Tibial artery (tissue), 4 donors: ENCODE results near the gene PGLYRP2.

Experiments
- DNase-seq, 2 donors: peaks; one replicate each; pipeline ENCODE4 v3.0.0-alpha.2; 2019
- H3K27ac ChIP-seq, 2 donors: fragments of 200-600 bp; sonication (generic) in 1 of 2; 1 replicate in 1 of 2; 2 replicates in 1 of 2; pipeline ENCODE4 v1.5.1; 2018 to 2019; ENCODE audit warnings: mild to moderate bottlenecking in 1 of 2
- H3K27me3 ChIP-seq, 2 donors: fragments of 200-600 bp; sonication (generic) in 1 of 2; one replicate each; pipeline versions ENCODE4 v1.5.1 to v1.6.0; 2016 to 2019
- H3K36me3 ChIP-seq, 3 donors: fragments of 200-600 bp; sonication (generic) in 2 of 3; one replicate each; pipeline ENCODE4 v1.5.1; 2016 to 2019; ENCODE audit warnings: mild to moderate bottlenecking in 2 of 3
- H3K4me1 ChIP-seq, 4 donors: fragments of 200-600 bp; sonication (generic) in 2 of 4; 1 replicate in 3 of 4; 2 replicates in 1 of 4; pipeline ENCODE4 v1.5.1; 2016 to 2019
- H3K4me3 ChIP-seq, 2 donors: fragments of 200-600 bp; sonication (generic) in 1 of 2; 1 replicate in 1 of 2; 2 replicates in 1 of 2; pipeline ENCODE4 v1.5.1; 2018 to 2019; ENCODE audit warnings: mild to moderate bottlenecking in 2 of 2
- H3K9me3 ChIP-seq, 3 donors: fragments of 200-600 bp; sonication (generic) in 1 of 3; one replicate each; pipeline ENCODE4 v1.5.1; 2016 to 2019
- CTCF ChIP-seq, 2 experiments: fragments of 200-600 bp in 1 of 2; fragments of 450-650 bp in 1 of 2; IDR thresholded peaks; one replicate each; pipeline ENCODE4 v1.5.1; 2017 to 2019; ENCODE audit warnings: antibody characterized with exemption in 2 of 2, mild to moderate bottlenecking in 1 of 2, moderate library complexity in 1 of 2
- intact Hi-C: fragments of 100-400 bp; cut with DNase I; formaldehyde crosslinking; loops from one replicate; pipeline ENCODE4 v1.15.0; 2023; ENCODE audit warnings: low total_unique reads

The PGLYRP2 gene

GRCh38 chr19:15479391-15480345 is at the start of gene PGLYRP2:
Gene PGLYRP2, minus strand, starts transcription at chr19:15479501. Its CDS starts 130 bp downstream, at chr19:15479371.
- no peak for DNase-seq
- no peaks in the 10 kb centered on the region for H3K27me3 ChIP-seq
- no peak within 1 kb of the TSS for H3K4me3 ChIP-seq
- TF ChIP-seq CTCF (IDR thresholded peaks at IDR 0.05), result peak in 1 of 2 experiments; percentile 17
- no peaks in the 10 kb centered on the region for H3K9me3 ChIP-seq
- H3K4me1 ChIP-seq, result peaks cover 0 to 10% (median 2%) of the 10 kb centered on the region in 4 donors
- intact Hi-C loops, result no loop called here
- H3K36me3 ChIP-seq, result no peaks in the 10 kb centered on the region
- no peak within 1 kb of the TSS for H3K27ac ChIP-seq

- intact Hi-C loops, result loop anchor here (1.0 kb wide), 1 partner anchor 33 kb away; no protein-coding TSS in a partner anchor
- Histone ChIP-seq H3K27me3 (peaks cover 0 to 36% of the 10 kb centered on the region in 2 donors), H3K36me3 (no peaks in the 10 kb centered on the region)
These were observed 48.4 kb upstream of the PGLYRP2 start for GRCh38 chr19:15527705-15528104.

GRCh38 chr19:15526408-15526807 is 47.1 kb upstream of the PGLYRP2 start:
- intact Hi-C loops, result no loop called here
- no peak overlapping the region for H3K4me3 ChIP-seq
- TF ChIP-seq CTCF (IDR thresholded peaks at IDR 0.05), result no peak

More at GRCh38 chr19:15527705-15528104, 48.4 kb upstream of the PGLYRP2 start:
- Histone ChIP-seq H3K4me3 (no peak overlapping the region), H3K4me1 (no peaks in the 10 kb centered on the region), H3K27ac (no peak overlapping the region), H3K9me3 (no peaks in the 10 kb centered on the region)
- no peak for DNase-seq
- TF ChIP-seq CTCF (IDR thresholded peaks at IDR 0.05), result no peak

GRCh38 chr19:15525291-15525690 is 46.0 kb upstream of the PGLYRP2 start:
- Histone ChIP-seq H3K4me3 (no peak overlapping the region), H3K9me3 (no peaks in the 10 kb centered on the region), H3K27ac (no peak overlapping the region), H3K4me1 (no peaks in the 10 kb centered on the region), H3K36me3 (no peaks in the 10 kb centered on the region), H3K27me3 (peaks cover 0 to 37% of the 10 kb centered on the region in 2 donors)
- intact Hi-C loops, result no loop called here
- no peak for DNase-seq
- no peak for TF ChIP-seq CTCF (IDR thresholded peaks at IDR 0.05)

More at GRCh38 chr19:15526408-15526807, 47.1 kb upstream of the PGLYRP2 start:
- H3K4me1 ChIP-seq, result no peaks in the 10 kb centered on the region
- no peaks in the 10 kb centered on the region for H3K9me3 ChIP-seq
- H3K36me3 ChIP-seq, result no peaks in the 10 kb centered on the region
- peaks cover 0 to 36% of the 10 kb centered on the region in 2 donors for H3K27me3 ChIP-seq
- no peak for DNase-seq
- no peak overlapping the region for H3K27ac ChIP-seq

- no peak overlapping the region for H3K4me3 ChIP-seq
- peaks cover 0 to 38% of the 10 kb centered on the region in 2 donors for H3K27me3 ChIP-seq
- H3K4me1 ChIP-seq, result no peaks in the 10 kb centered on the region
- no peak overlapping the region for H3K27ac ChIP-seq
- no peaks in the 10 kb centered on the region for H3K9me3 ChIP-seq
- TF ChIP-seq CTCF (IDR thresholded peaks at IDR 0.05), result no peak
- no peak for DNase-seq
- intact Hi-C loops, result no loop called here
- H3K36me3 ChIP-seq, result no peaks in the 10 kb centered on the region
These were observed 45.5 kb upstream of the PGLYRP2 start for GRCh38 chr19:15524781-15525180.
